Heart left ventricle (tissue), 16 donors: ENCODE results near the gene CHAF1A. TPM values are rescaled to one million over a fixed set of nuclear protein-coding genes. Genes with fewer than 3 reads are reported as not detected.

ENCODE experiments used
- ATAC-seq, 4 donors: fragments of 200-7000 bp; cut with Tn5 transposase; one replicate each; pipeline ENCODE4 v1.9.1; 2020 to 2022; ENCODE audit warnings: moderate library complexity in 4 of 4, mild to moderate bottlenecking in 3 of 4, moderate number of reproducible peaks in 1 of 4
- DNase-seq, 5 donors: peaks; one replicate each; pipeline ENCODE4 v3.0.0-alpha.2; 2020
- H3K27ac ChIP-seq, 12 donors: fragments of 200-600 bp; sonication (generic) in 4 of 12; one replicate each; pipeline versions ENCODE4 v1.5.0 to v1.8.0; 2016 to 2022; ENCODE audit warnings: mild to moderate bottlenecking in 2 of 12
- H3K27me3 ChIP-seq, 9 donors: fragments of 200-600 bp; sonication (generic) in 2 of 9; one replicate each; pipeline versions ENCODE4 v1.5.1 to v1.8.0; 2016 to 2022; ENCODE audit warnings: mild to moderate bottlenecking in 3 of 9
- H3K36me3 ChIP-seq, 9 donors: fragments of 200-600 bp; sonication (generic) in 2 of 9; one replicate each; pipeline versions ENCODE4 v1.5.0 to v1.8.0; 2018 to 2022; ENCODE audit warnings: mild to moderate bottlenecking in 2 of 9
- H3K4me1 ChIP-seq, 12 donors: fragments of 200-600 bp; sonication (generic) in 4 of 12; one replicate each; pipeline versions ENCODE4 v1.5.0 to v1.8.0; 2016 to 2022; ENCODE audit warnings: mild to moderate bottlenecking in 3 of 12
- H3K4me3 ChIP-seq, 12 donors: fragments of 200-600 bp; sonication (generic) in 4 of 12; one replicate each; pipeline versions ENCODE4 v1.5.0 to v1.8.0; 2017 to 2022; ENCODE audit warnings: mild to moderate bottlenecking in 9 of 12, moderate library complexity in 4 of 12
- H3K9me3 ChIP-seq, 12 donors: fragments of 200-600 bp; sonication (generic) in 4 of 12; one replicate each; pipeline versions ENCODE4 v1.5.0 to v1.8.0; 2016 to 2022; ENCODE audit warnings: mild to moderate bottlenecking in 1 of 12
- POLR2A ChIP-seq, 2 donors: fragments of 450-650 bp; IDR thresholded peaks; one replicate each; pipeline ENCODE4 v1.6.1; 2017; ENCODE audit warnings: antibody characterized with exemption in 2 of 2, mild to moderate bottlenecking in 2 of 2, moderate library complexity in 2 of 2
- WGBS, 4 donors: extraction: QIAGEN DNeasy Blood & Tissue Kit in 2 of 4; methylation state at CpG; one replicate each; pipeline versions ENCODE4 v1.1.5 to v1.1.7; 2013 to 2018; 5-methylcytosine and 5-hydroxymethylcytosine counted together
- intact Hi-C, 10 donors: fragments of 100-400 bp; cut with DNase I; formaldehyde crosslinking; loops; one replicate each; pipeline versions ENCODE4 v1.11.1 to v1.14.2; 2022
- polyA plus RNA-seq, 2 donors: library from polyadenylated mRNA; stranded (reverse); fragments of 200-250 nt; gene quantifications; one replicate each; pipeline ENCODE4 v1.2.3, GENCODE V29; 2013
- total RNA-seq, 9 donors: library from RNA; depleted of rRNA in 2 of 9; stranded (reverse); fragments of >200 nt in 2 of 9; fragmentation: NEBNext Ultra II Directional in 3 of 9; extraction: Animal tissue kit (Norgen Biotek cat#: 25700) in 3 of 9; gene quantifications; one replicate each; pipeline versions ENCODE4 v1.1.0 to v1.2.4, GENCODE V29; 2016 to 2023
- TF ChIP-seq, protein P1 (sequence below), 12 donors: fragments of 200-600 bp; sonication (generic) in 4 of 12; IDR thresholded peaks; one replicate each; pipeline versions ENCODE4 v1.5.0 to v1.8.0; 2018 to 2022; ENCODE audit warnings: antibody characterized with exemption in 12 of 12, mild to moderate bottlenecking in 5 of 12
- donor health status: ischemic (EF 13 %, LVEDD 7.1; RV severe dilation, severe dysfunction).
- donor health status: healthy with polysubstance abuse.
- donor health status: DM: no; HTN: yes; CAD: no.
- donor health status: DM: no; HTN: no; CAD: no.
- donor health status: ischemic (EF 25% LVEDD 6.9; RV normal size, moderate dysfunction).
- donor health status: ischemic (EF 25% LVEDD 5.7; RV mildly dilated, moderate dysfunction).
- donor health status: healthy.
- donor health status: DM: yes; HTN: yes; CAD: no.
- donor health status: ischemic (EF 35%, LVEDD 5.7; RV mildly dilated, moderate dysfunction).
- donor health status: nonischemic (EF 11% LVEDD 7.7; RV severe dilation, severe dysfunction).
- donor health status: DM: yes; HTN: yes; CAD: no.
- donor health status: PGD.
- donor health status: ischemic (EF 29% LVEDD 5.4; RV normal size, mild dysfunction).
- donor health status: nonischemic (EF 23%, LVEDD 6.1; RV moderate dilation, normal function).

Gene CHAF1A
- total and polyA plus RNA-seq, 11 donors: 2.9 to 10.7 (median 5.5) TPM

DNA sequence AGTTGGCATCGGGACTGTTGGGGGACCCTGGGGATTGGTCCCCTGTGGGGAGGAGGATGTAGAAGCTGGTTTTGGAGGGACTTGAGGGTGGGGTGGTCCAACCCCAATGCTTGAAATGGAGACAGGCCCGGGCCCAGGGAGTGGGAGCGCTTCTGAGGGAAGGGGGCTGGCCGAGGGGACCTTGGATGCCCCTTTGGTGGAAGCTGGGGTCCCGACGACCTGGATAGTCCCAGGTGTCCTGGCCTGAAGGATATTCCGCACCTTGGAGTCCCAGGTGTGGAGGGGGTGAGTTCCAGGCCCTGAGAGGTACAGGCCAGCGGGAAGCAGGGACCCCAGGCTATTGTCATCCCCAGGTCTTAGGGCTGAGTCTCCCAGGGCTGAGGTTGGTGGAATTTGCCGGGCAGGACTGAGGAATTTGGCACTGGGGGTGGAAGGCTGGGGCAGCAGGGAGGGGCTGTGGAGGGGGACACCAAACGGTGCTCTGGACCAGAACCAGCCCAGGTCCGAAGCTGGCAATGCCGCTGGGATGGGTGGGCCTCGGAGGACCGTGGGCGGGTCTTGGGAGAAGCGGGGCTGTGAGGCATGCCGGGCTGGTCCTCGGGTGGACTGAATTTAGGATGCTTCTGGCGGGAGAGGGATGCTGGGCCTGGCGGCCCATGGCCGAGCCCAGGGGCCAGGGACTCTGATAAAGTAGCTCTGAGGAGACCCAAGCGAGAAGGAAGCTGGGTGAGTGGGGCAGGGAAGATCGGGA lies 71.5 kb downstream of the CHAF1A start:
- peaks cover 0 to 27% (median 18%) of the 10 kb centered on the region in 12 donors for H3K4me1 ChIP-seq
- DNase-seq (no peak), ATAC-seq (no peak)
- no peak overlapping the region for H3K27ac ChIP-seq
- TF ChIP-seq POLR2A (IDR thresholded peaks at IDR 0.05): no peak
- TF ChIP-seq, protein P1, sequence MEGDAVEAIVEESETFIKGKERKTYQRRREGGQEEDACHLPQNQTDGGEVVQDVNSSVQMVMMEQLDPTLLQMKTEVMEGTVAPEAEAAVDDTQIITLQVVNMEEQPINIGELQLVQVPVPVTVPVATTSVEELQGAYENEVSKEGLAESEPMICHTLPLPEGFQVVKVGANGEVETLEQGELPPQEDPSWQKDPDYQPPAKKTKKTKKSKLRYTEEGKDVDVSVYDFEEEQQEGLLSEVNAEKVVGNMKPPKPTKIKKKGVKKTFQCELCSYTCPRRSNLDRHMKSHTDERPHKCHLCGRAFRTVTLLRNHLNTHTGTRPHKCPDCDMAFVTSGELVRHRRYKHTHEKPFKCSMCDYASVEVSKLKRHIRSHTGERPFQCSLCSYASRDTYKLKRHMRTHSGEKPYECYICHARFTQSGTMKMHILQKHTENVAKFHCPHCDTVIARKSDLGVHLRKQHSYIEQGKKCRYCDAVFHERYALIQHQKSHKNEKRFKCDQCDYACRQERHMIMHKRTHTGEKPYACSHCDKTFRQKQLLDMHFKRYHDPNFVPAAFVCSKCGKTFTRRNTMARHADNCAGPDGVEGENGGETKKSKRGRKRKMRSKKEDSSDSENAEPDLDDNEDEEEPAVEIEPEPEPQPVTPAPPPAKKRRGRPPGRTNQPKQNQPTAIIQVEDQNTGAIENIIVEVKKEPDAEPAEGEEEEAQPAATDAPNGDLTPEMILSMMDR (IDR thresholded peaks at IDR 0.05): no peak
- H3K9me3 ChIP-seq: no peaks in the 10 kb centered on the region
- H3K4me3 ChIP-seq: peak overlapping the region in 7 of 12 donors; percentile 10 to 98 (median 33)
- peaks cover 0 to 37% (median 32%) of the 10 kb centered on the region in 9 donors for H3K36me3 ChIP-seq
- H3K27me3 ChIP-seq: no peaks in the 10 kb centered on the region
- 29 to 37% (median 35%) methylated on average over 11 to 23 of the region's 23 CpGs for WGBS, 4 donors
- intact Hi-C loops: no loop called here

- intact Hi-C loops: no loop called here
- TF ChIP-seq POLR2A (IDR thresholded peaks at IDR 0.05): no peak
- TF ChIP-seq, protein P1 (IDR thresholded peaks at IDR 0.05): no peak
- Histone ChIP-seq H3K27me3 (no peaks in the 10 kb centered on the region), H3K27ac (no peak overlapping the region), H3K4me1 (peaks cover 0 to 27% (median 18%) of the 10 kb centered on the region in 12 donors), H3K4me3 (peak overlapping the region in 7 of 12 donors; percentile 10 to 98 (median 33)), H3K9me3 (no peaks in the 10 kb centered on the region), H3K36me3 (peaks cover 0 to 44% (median 38%) of the 10 kb centered on the region in 9 donors)
- no peak for ATAC-seq
- WGBS, 4 donors: 22 to 51% (median 39%) methylated on average over 10 to 13 of the region's 13 CpGs
- DNase-seq: no peak
Observed at GRCh38 chr19:4474514-4475022, 72.1 kb downstream of the CHAF1A start.

DNA sequence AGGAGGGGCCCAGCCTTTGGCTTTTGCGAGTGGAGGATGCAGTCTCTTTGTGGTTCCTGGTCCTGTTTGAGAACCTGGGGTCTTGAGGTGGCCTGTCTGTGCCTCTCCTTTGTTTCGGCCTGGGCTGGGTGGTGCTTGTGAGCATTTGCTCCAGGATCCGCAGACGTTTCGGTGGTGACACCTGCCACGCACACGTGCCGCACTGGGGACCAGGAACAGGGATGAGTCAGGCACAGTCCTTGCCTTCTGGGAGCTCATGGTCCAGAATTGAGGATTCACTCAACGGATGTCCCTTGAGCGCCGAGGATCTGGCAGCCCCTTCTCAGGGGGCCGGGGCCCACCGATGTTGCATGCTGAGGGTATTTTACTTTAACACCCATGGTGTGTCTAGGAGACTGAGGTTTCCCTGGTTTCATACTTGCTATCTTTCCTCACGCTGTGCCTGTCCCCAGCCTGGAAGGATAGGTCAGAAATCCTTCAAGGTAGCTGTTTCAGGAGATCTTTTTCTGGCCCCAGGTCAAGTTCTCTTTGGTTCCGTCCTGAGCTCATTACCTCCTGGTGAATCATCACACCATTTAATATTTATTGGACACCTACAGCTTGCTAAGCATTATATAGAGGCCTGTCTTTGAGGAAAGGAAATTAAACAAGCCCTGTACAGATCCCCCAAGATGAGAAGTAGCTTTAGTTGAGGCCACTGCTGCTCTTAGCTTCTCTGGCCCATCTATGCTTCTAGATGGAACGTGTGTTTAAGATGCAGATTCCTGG lies 74.8 kb downstream of the CHAF1A start:
- WGBS, 4 donors: 85 to 90% (median 87%) methylated on average over 16 of the region's 16 CpGs
- Histone ChIP-seq H3K9me3 (no peaks in the 10 kb centered on the region), H3K4me3 (no peak overlapping the region), H3K4me1 (peaks cover 0 to 23% (median 15%) of the 10 kb centered on the region in 12 donors), H3K36me3 (peaks cover 0 to 62% (median 47%) of the 10 kb centered on the region in 9 donors), H3K27ac (no peak overlapping the region), H3K27me3 (no peaks in the 10 kb centered on the region)
- no peak for TF ChIP-seq POLR2A (IDR thresholded peaks at IDR 0.05)
- TF ChIP-seq, protein P1 (IDR thresholded peaks at IDR 0.05): no peak
- intact Hi-C loops: no loop called here
- no peak for DNase-seq
- no peak for ATAC-seq
